Muscle layer of duodenum (tissue), 2 donors: ENCODE results near the gene CARD10.

Source experiments
- H3K27ac ChIP-seq: one replicate; pipeline ENCODE4 v1.7.0; 2013; ENCODE audit warnings: mild to moderate bottlenecking, low read length
- H3K27me3 ChIP-seq: one replicate; pipeline ENCODE4 v1.7.0; 2013; ENCODE audit warnings: low read depth, mild to moderate bottlenecking, control low read depth, low read length
- H3K36me3 ChIP-seq, 2 donors: one replicate each; pipeline ENCODE4 v1.7.0; 2013; ENCODE audit warnings: low read length in 2 of 2, control low read depth in 1 of 2, mild to moderate bottlenecking in 1 of 2; ENCODE audit not compliant: insufficient read depth in 2 of 2, control insufficient read depth in 1 of 2
- H3K4me1 ChIP-seq, 2 donors: one replicate each; pipeline ENCODE4 v1.7.0; 2013; ENCODE audit warnings: low read length in 2 of 2, mild to moderate bottlenecking in 2 of 2, control low read depth in 1 of 2, moderate library complexity in 1 of 2; ENCODE audit not compliant: insufficient read depth in 2 of 2, control insufficient read depth in 1 of 2
- H3K4me3 ChIP-seq, 2 donors: one replicate each; pipeline ENCODE4 v1.7.0; 2013; ENCODE audit warnings: low read length in 2 of 2, low read depth in 1 of 2, mild to moderate bottlenecking in 1 of 2
- H3K9me3 ChIP-seq, 2 donors: one replicate each; pipeline ENCODE4 v1.7.0; 2013; ENCODE audit warnings: low read length in 2 of 2, control low read depth in 1 of 2, mild to moderate bottlenecking in 1 of 2; ENCODE audit not compliant: control insufficient read depth in 1 of 2
- donor health status: healthy.

CARD10 gene

GRCh38 chr22:37521236-37521739, 2.1 kb upstream of the CARD10 start:
- Histone ChIP-seq H3K9me3 (no peaks in the 10 kb centered on the region), H3K27ac (no peak overlapping the region), H3K4me3 (no peak overlapping the region), H3K27me3 (peaks cover 13% of the 10 kb centered on the region), H3K4me1 (peaks cover 6 to 14% of the 10 kb centered on the region in 2 donors), H3K36me3 (no peaks in the 10 kb centered on the region)

- no peaks in the 10 kb centered on the region for H3K9me3 ChIP-seq
- no peaks in the 10 kb centered on the region for H3K36me3 ChIP-seq
- peaks cover 6 to 14% of the 10 kb centered on the region in 2 donors for H3K4me1 ChIP-seq
- H3K27ac ChIP-seq: no peak overlapping the region
- H3K4me3 ChIP-seq: no peak overlapping the region
- peaks cover 13% of the 10 kb centered on the region for H3K27me3 ChIP-seq
Observed at GRCh38 chr22:37520776-37521191, 1.6 kb upstream of the CARD10 start.

- Histone ChIP-seq H3K4me1 (peaks cover 6 to 14% of the 10 kb centered on the region in 2 donors), H3K27ac (peak overlapping the region; percentile 36), H3K36me3 (no peaks in the 10 kb centered on the region), H3K27me3 (peaks cover 13% of the 10 kb centered on the region), H3K9me3 (no peaks in the 10 kb centered on the region), H3K4me3 (peak overlapping the region; percentile 53 to 62)
Observed at GRCh38 chr22:37518509-37519267, 527 bp downstream of the CARD10 start.

- no peaks in the 10 kb centered on the region for H3K36me3 ChIP-seq
- H3K27ac ChIP-seq: peak overlapping the region; percentile 36
- H3K4me1 ChIP-seq: peaks cover 6 to 14% of the 10 kb centered on the region in 2 donors
- peak overlapping the region; percentile 53 to 62 for H3K4me3 ChIP-seq
- no peaks in the 10 kb centered on the region for H3K9me3 ChIP-seq
- H3K27me3 ChIP-seq: peaks cover 13% of the 10 kb centered on the region
Observed at GRCh38 chr22:37517826-37518450, 1.3 kb downstream of the CARD10 start.

- Histone ChIP-seq H3K36me3 (no peaks in the 10 kb centered on the region), H3K27me3 (peaks cover 13% of the 10 kb centered on the region), H3K9me3 (no peaks in the 10 kb centered on the region), H3K4me1 (peaks cover 13 to 14% of the 10 kb centered on the region in 2 donors), H3K27ac (no peak overlapping the region), H3K4me3 (no peak overlapping the region)
Observed at GRCh38 chr22:37516456-37516855, 2.8 kb downstream of the CARD10 start.

- Histone ChIP-seq H3K36me3 (no peaks in the 10 kb centered on the region), H3K27ac (no peak overlapping the region), H3K9me3 (no peaks in the 10 kb centered on the region), H3K27me3 (peaks cover 13% of the 10 kb centered on the region), H3K4me1 (peaks cover 8 to 13% of the 10 kb centered on the region in 2 donors), H3K4me3 (no peak overlapping the region)
Observed at GRCh38 chr22:37515901-37516300, 3.3 kb downstream of the CARD10 start.

GRCh38 chr22:37514526-37515051, 4.6 kb downstream of the CARD10 start:
- Histone ChIP-seq H3K27ac (no peak overlapping the region), H3K4me3 (no peak overlapping the region), H3K9me3 (no peaks in the 10 kb centered on the region), H3K27me3 (peaks cover 6% of the 10 kb centered on the region), H3K4me1 (peaks cover 6 to 11% of the 10 kb centered on the region in 2 donors), H3K36me3 (no peaks in the 10 kb centered on the region)

GRCh38 chr22:37511395-37512104, 7.7 kb downstream of the CARD10 start:
- Histone ChIP-seq H3K36me3 (no peaks in the 10 kb centered on the region), H3K4me3 (no peak overlapping the region), H3K4me1 (peaks cover 7 to 14% of the 10 kb centered on the region in 2 donors), H3K27me3 (no peaks in the 10 kb centered on the region), H3K9me3 (no peaks in the 10 kb centered on the region), H3K27ac (peak overlapping the region; percentile 46)

GRCh38 chr22:37510091-37510490, 9.1 kb downstream of the CARD10 start:
- H3K27me3 ChIP-seq: no peaks in the 10 kb centered on the region
- no peak overlapping the region for H3K4me3 ChIP-seq
- H3K4me1 ChIP-seq: peaks cover 7 to 14% of the 10 kb centered on the region in 2 donors
- H3K27ac ChIP-seq: no peak overlapping the region
- H3K9me3 ChIP-seq: no peaks in the 10 kb centered on the region
- no peaks in the 10 kb centered on the region for H3K36me3 ChIP-seq

GRCh38 chr22:37509059-37509860, 10.0 kb downstream of the CARD10 start:
- Histone ChIP-seq H3K4me1 (peaks cover 7 to 14% of the 10 kb centered on the region in 2 donors), H3K27me3 (no peaks in the 10 kb centered on the region), H3K4me3 (no peak overlapping the region), H3K36me3 (no peaks in the 10 kb centered on the region), H3K9me3 (no peaks in the 10 kb centered on the region), H3K27ac (no peak overlapping the region)
